GM12801 (cell line): Measurements from ENCODE around the gene EIF4EBP2.

Experiments used
- TF ChIP-seq, protein P1 (sequence below): IDR thresholded peaks from one replicate; pipeline ENCODE4 v1.5.1; 2011; ENCODE audit warnings: control low read depth; ENCODE audit not compliant: insufficient read length; ENCODE audit errors: extremely low read depth

The EIF4EBP2 gene

DNA sequence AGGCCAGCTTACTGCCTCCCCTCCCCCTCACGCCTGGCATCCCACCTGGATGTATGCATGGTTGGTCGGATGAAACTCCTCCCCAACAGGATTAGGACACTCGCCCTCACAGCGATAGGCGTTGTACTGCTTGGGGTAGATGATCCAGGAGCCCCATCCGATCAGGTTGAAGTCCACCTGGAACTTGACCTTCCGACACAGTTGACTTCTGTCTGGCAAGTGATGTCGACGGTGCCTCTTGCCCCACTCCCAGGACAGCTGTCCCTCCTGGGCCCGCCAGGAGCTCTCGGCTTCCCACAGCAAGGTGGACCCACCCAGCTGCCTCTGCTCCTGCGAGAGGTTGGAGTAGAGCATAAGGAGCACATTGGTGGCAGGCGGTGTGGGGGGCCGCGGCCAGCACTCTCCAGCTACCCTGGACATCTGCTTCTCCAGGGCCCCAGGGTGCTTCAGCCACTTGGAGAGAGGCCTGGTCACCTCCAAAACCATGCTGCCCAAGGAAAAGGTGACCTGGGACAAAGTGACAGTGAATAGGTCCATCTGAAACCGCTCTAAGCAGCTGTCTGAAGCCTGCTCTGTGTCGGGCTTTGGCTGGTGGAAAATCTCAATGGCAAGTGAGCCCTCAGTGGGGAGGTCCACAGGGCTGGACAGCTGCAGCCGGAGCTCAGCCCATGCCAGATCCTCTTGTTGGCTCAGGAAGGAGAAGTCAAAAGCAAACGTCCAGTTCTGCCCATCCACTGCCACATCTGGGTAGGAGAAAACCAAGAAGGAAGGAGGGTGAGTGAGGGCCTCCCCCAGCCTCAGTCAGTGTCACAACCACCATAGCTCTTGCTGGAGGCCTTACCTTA, 31.5 kb downstream of the EIF4EBP2 start:
- TF ChIP-seq, protein P1, sequence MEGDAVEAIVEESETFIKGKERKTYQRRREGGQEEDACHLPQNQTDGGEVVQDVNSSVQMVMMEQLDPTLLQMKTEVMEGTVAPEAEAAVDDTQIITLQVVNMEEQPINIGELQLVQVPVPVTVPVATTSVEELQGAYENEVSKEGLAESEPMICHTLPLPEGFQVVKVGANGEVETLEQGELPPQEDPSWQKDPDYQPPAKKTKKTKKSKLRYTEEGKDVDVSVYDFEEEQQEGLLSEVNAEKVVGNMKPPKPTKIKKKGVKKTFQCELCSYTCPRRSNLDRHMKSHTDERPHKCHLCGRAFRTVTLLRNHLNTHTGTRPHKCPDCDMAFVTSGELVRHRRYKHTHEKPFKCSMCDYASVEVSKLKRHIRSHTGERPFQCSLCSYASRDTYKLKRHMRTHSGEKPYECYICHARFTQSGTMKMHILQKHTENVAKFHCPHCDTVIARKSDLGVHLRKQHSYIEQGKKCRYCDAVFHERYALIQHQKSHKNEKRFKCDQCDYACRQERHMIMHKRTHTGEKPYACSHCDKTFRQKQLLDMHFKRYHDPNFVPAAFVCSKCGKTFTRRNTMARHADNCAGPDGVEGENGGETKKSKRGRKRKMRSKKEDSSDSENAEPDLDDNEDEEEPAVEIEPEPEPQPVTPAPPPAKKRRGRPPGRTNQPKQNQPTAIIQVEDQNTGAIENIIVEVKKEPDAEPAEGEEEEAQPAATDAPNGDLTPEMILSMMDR: no peak

DNA sequence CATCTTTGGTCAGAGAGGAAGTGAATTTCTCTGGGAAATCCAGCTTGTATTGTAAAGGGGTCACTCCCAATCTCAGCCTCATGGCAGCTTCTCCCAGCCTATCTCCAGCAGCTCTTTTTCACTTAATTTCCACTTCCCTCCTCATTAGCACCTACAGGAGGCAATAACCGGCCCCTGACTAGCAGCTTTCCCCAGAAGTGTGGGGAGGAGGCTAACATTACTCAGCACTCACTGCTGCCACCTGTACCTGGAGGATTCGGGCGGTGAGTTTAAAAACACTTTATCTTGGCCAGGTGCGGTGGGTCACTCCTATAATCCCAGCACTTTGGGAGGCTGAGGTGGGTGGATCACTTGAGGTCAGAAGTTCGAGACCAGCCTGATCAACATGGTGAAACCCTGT, 33.8 kb downstream of the EIF4EBP2 start:
- TF ChIP-seq, protein P1: no peak

DNA sequence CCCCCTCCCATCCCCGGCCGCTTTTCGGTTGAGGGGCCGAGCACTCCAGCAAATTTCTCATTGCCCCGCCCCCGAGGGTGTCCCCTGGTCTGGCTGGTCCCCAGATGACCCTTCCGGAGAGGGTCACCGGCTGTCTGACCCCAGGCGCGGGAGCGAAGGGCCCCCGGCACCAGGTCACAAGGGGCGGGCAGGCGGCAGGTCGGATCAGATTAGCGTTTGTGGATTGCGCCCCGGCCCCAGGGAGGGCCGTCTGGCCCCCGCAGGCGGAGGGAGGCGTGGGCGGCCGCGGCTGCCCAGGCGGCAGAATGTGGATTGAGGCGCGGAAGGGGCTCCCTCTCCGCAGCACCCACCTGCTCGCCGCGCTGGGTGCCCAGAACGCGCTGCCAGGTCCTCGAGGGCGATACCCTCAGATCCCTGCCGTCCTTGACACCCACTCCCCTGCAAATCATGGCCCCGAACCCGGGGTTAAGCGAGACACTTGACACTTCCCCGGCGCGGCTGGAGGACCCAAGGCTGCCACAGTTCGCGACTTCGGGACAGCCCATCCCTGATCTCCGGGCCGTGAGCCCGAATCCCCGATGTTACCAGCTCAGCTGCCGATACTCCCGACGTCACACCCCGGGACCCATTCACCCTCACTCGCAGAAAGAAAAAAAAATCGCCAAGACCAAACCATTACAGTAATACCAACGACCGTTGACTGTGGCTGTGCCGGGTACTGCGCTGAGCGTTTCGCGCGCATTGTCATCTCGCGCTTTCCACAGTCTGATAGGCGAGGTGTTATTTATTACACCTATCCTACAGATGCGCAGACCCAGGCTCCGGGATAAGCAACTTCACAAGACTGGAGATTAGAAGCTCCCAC, 36.6 kb downstream of the EIF4EBP2 start:
- TF ChIP-seq, protein P1: no peak

DNA sequence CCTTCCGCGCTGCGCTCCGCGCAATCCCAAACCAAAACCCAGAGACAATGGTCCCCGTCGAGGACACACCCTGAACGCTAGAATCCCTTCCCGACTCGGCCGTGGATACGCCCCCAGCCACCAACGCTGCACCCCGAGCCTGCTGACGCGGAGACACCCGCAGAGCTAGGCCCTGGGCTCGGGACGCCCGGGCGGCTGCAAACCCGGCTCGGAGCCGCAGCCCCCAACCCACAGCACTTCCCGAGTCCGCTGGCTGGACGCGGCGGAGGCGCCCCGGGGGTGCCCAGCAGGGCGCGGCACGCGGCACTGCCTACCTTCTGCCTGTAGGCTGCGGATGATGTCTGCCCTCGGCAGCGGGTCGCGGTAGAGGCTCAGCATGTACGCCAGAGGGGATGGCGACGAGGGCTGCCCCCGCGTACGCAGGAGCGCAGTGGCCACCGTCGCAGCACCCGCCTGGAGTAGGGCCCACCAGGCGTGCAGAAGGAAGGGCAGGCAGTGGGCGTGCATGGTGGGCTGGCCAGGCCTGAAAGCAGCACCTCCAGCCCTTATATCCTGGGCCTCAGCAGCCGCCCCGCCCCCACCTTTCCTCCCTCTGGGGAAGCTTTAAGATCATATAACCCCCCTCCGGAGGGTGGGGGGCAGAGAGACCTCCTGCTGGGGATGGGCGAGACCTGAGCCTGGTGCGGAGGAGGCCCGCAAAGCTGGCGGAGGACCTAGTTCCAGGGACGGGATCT, 37.4 kb downstream of the EIF4EBP2 start, which contains the start of gene NODAL:
Gene NODAL (minus strand): TSS at position 521 of the 734 bp plus-strand sequence. CDS start 14 bp downstream, at position 507.
- TF ChIP-seq, protein P1: no peak

GRCh38 chr10:70441895-70442309, 38.0 kb downstream of the EIF4EBP2 start:
- TF ChIP-seq, protein P1: no peak

DNA sequence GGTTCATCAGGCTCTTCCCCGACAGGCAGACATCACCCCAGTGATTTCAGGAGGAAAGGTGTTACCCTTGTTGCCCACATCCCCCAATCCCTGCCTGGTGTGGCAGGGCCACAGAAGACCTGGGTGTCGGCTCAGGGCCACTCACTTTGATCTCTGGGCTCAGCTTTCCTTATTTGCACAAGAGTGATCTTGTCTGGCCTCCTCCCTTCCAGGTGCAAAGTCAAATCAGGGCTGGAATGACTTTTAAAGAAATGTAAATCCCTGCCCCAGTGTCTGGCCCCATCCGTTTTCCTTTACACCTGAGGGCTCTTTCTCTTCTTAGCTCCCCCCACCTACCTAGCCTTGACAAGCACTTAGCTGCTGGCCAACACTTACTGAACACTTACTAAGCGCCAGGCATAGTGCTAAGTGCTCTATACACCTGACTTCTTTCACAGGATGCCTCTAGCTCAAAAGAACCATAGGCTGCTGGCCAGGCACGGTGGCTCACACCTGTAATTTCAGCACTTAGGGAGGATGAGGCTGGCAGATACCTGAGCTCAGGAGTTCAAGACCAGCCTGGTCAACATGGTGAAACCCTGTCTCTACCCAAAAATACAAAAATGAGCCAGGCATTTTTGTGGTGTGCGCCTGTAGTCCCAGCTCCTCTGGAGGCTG, 38.5 kb downstream of the EIF4EBP2 start:
- TF ChIP-seq, protein P1: no peak
